Left ventricle myocardium inferior (tissue), 1 donor: ENCODE data around the gene WFIKKN2. TPM values are rescaled to one million over a fixed set of nuclear protein-coding genes. Genes with fewer than 3 reads are reported as not detected.

Experiments used
- DNase-seq: peaks from one replicate; pipeline ENCODE4 v3.0.0-alpha.2; 2020
- H3K27ac ChIP-seq: fragments of 200-600 bp; replicated peaks from 2 replicates; pipeline ENCODE4 v1.8.0; 2021
- H3K27me3 ChIP-seq: fragments of 200-600 bp; 2 replicates; pipeline ENCODE4 v1.8.0; 2021; ENCODE audit warnings: low read depth
- H3K36me3 ChIP-seq: fragments of 200-600 bp; 2 replicates; pipeline ENCODE4 v1.8.0; 2021
- H3K4me1 ChIP-seq: fragments of 200-600 bp; 2 replicates; pipeline ENCODE4 v1.8.0; 2021
- H3K4me3 ChIP-seq: fragments of 200-600 bp; 2 replicates; pipeline ENCODE4 v1.8.0; 2021; ENCODE audit warnings: mild to moderate bottlenecking, moderate library complexity
- H3K9me3 ChIP-seq: fragments of 200-600 bp; replicated peaks from 2 replicates; pipeline ENCODE4 v1.8.0; 2021
- CTCF ChIP-seq: fragments of 200-600 bp; IDR thresholded peaks from 2 replicates; pipeline ENCODE4 v1.8.0; 2021; ENCODE audit warnings: antibody characterized with exemption, mild to moderate bottlenecking, borderline replicate concordance
- intact Hi-C: fragments of 100-400 bp; cut with micrococcal nuclease; formaldehyde crosslinking; loops from one replicate; pipeline ENCODE4 v1.11.0; 2022
- total RNA-seq: library from RNA; stranded (reverse); fragmentation: NEBNext Ultra II Directional; extraction: Animal tissue kit (Norgen Biotek cat#: 25700); gene quantifications from one replicate; pipeline ENCODE4 v1.2.1, GENCODE V29; 2021
- donor health status: DM: no; HTN: yes; CAD: no; lungs with severe emphysema.

Gene WFIKKN2
- total RNA-seq, 1 donor from 2014 or later, result 0.25 TPM

GRCh38 chr17:50836826-50837225 lies 1.4 kb downstream of the WFIKKN2 start:
- intact Hi-C loops, result no loop called here
- no peak overlapping the region for H3K4me3 ChIP-seq
- no peak for TF ChIP-seq CTCF

GRCh38 chr17:50837286-50837979 lies 2.0 kb downstream of the WFIKKN2 start:
- peaks cover 17% of the 10 kb centered on the region for H3K4me1 ChIP-seq
- DNase-seq, result no peak
- TF ChIP-seq CTCF, result no peak
- no peak overlapping the region for H3K27ac ChIP-seq
- no peaks in the 10 kb centered on the region for H3K9me3 ChIP-seq
- no peak overlapping the region for H3K4me3 ChIP-seq
- peaks cover 24% of the 10 kb centered on the region for H3K27me3 ChIP-seq
- intact Hi-C loops, result no loop called here
- H3K36me3 ChIP-seq, result no peaks in the 10 kb centered on the region

More at GRCh38 chr17:50836826-50837225, 1.4 kb downstream of the WFIKKN2 start:
- Histone ChIP-seq H3K27ac (no peak overlapping the region), H3K36me3 (no peaks in the 10 kb centered on the region), H3K4me1 (peaks cover 17% of the 10 kb centered on the region), H3K27me3 (peaks cover 24% of the 10 kb centered on the region), H3K9me3 (no peaks in the 10 kb centered on the region)
- DNase-seq, result no peak

- DNase-seq, result no peak
- Histone ChIP-seq H3K9me3 (no peaks in the 10 kb centered on the region), H3K36me3 (no peaks in the 10 kb centered on the region), H3K27ac (no peak overlapping the region), H3K27me3 (peaks cover 24% of the 10 kb centered on the region), H3K4me1 (peaks cover 17% of the 10 kb centered on the region), H3K4me3 (no peak overlapping the region)
- no peak for TF ChIP-seq CTCF
- intact Hi-C loops, result no loop called here
Measured at GRCh38 chr17:50837980-50838954, 2.9 kb downstream of the WFIKKN2 start.

GRCh38 chr17:50839591-50840310 lies 4.4 kb downstream of the WFIKKN2 start:
- intact Hi-C loops, result loop anchor here (10.0 kb wide), 1 partner anchor 295 kb away; the partner anchor contains the start of gene SPATA20
- no peak for TF ChIP-seq CTCF
- Histone ChIP-seq H3K27me3 (peaks cover 11% of the 10 kb centered on the region), H3K36me3 (no peaks in the 10 kb centered on the region), H3K9me3 (no peaks in the 10 kb centered on the region), H3K4me3 (no peak overlapping the region), H3K4me1 (peaks cover 19% of the 10 kb centered on the region), H3K27ac (no peak overlapping the region)
- no peak for DNase-seq

- Histone ChIP-seq H3K27me3 (peaks cover 6% of the 10 kb centered on the region), H3K4me3 (no peak overlapping the region), H3K9me3 (no peaks in the 10 kb centered on the region), H3K27ac (no peak overlapping the region), H3K36me3 (no peaks in the 10 kb centered on the region), H3K4me1 (peaks cover 19% of the 10 kb centered on the region)
- intact Hi-C loops, result loop anchor here (10.0 kb wide), 1 partner anchor 296 kb away; the partner anchor contains the start of gene SPATA20
- no peak for DNase-seq
- TF ChIP-seq CTCF, result no peak
Measured at GRCh38 chr17:50840311-50840851, 5.0 kb downstream of the WFIKKN2 start.
